NCI-H2196 (cell line): ENCODE results near the gene UFSP2.

ENCODE experiments used
- DNase-seq: peaks from one replicate; lab custom pipeline; 2025; ENCODE audit not compliant: unreplicated experiment; lab: John Stamatoyannopoulos, UW

UFSP2 gene

DNA sequence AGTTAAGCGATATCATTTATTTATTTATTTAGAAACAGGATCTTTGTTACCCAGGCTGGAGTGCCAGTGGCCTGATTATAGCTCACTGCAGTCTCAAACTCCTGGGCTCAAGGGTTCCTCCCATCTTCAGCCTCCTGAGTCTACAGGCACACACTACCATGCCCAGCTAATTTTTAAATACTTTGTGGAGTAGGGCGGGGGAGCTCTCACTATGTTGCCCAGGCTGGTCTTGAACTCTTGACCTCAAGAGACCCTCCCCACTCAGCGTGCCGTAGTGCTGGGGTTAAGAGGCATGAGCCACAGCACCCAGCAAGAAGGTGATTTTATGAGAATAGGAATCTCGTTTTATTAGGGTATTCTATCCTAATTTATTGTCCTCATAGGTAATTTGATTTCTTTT is 3.9 kb upstream of the UFSP2 start:
- no peak for DNase-seq

DNA sequence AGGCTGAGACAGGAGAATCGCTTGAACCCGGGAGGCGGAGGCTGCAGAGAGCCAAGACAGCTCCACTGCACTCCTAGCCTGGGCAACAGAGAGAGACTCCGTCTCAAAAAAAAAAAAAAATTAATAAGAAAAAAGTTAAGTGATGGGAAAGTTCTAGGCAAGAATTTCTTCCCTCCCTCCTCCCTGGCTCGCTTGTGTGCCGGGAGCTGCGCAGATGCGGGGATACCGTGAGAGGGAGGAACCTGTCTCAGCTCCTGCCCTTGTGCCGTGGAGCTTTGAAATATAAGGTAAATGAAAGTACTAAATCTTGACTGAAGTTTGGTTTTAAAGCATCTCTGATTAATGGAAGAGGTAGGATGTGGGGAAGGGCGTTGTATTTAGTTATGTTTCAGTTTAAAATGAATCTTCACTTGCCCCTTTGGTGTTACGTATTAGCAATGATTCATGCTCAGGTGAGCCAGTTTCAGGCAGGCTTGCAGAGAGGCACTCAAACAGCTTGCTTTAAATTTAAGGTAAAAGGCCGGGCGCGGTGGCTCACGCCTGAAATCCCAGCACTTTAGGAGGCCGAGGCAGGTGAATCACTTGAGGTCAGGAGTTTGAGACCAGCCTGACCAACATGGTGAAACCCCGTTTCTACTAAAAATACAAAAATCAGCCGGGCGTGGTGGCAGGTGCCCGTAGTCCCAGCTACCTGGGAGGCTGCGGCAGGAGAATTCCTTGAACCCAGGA is 1.4 kb upstream of the UFSP2 start:
- DNase-seq = no peak

GRCh38 chr4:185424905-185425646 is 688 bp downstream of the UFSP2 start:
- DNase-seq = no peak

DNA sequence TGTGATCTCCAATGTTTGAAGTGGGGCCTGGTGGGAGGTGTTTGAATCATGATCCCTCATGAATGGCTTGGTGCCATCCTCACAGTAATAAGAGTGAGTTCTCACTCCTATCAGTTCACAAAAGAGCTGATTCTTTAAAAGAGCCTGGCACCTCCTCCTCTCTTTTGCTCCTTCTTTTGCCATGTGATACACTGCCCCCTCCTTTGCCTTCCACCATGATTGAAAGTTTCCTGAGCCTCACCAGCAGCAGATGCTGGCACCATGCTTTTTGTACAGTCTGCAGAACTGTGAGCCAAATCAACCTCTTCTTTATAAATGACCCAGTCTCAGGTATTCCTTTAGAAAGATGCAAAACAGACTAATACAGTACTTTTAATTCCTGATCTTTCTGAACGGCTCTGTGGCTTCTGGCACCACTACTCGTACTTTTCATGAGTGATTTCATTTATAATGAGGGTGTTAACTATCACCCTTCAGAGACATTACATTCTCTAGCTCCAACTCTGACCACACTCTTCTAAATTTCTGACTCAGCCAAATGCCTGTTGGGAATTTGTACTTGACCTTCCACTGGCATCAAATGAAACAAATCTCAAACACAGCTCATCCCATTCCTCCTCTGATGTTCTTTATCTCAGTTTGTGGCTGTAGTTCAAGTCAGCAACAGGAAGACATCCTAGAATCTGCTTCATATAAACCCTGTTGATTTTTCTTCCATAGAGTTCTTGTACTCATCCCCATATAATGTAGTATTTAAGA is 4.2 kb downstream of the UFSP2 start:
- no peak for DNase-seq

- DNase-seq = no peak
Measured at GRCh38 chr4:185416955-185417354, 8.8 kb downstream of the UFSP2 start.

DNA sequence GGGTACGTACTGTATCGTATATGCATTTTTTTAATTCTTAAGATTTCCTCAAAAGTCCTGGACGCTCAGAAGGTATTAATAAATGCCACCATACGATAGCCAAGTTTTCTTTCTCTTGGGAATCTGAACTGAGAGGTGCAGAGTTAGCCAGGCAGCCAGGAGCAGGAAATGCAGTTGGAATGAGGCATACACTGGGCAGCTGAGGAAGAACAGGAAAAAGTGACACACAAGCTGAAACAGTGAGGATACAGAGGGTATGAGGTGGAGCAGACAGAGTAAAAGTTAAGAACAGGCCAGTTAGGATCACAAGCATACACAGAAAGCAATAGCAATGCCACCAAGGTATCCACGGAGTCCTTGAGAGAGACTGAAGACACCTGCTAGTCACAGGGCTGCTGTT is 13.4 kb downstream of the UFSP2 start:
- no peak for DNase-seq

- no peak for DNase-seq
Measured at GRCh38 chr4:185411849-185412248, 13.9 kb downstream of the UFSP2 start.

DNA sequence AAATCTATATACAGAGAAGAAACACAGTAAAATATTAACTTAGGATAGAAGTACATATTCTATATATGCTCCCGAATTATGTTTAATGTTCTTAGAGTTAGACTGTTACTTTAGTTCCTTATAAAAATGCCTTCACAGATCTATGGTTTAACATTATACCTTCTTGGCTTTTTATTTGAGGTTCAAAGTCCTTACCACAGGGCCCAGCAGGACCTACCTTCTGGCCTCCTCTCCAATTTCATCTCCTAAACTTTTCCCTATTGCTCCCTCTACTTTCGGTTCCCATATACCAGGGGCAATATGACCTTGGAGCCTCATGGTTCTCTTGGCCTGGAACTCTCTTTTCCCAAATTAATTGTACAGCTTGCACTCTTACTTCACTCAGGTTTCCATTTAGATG is 17.3 kb downstream of the UFSP2 start:
- no peak for DNase-seq

- no peak for DNase-seq
Measured at GRCh38 chr4:185405296-185405999, 20.3 kb downstream of the UFSP2 start.

- DNase-seq = no peak
Measured at GRCh38 chr4:185404031-185404430, 21.7 kb downstream of the UFSP2 start.

DNA sequence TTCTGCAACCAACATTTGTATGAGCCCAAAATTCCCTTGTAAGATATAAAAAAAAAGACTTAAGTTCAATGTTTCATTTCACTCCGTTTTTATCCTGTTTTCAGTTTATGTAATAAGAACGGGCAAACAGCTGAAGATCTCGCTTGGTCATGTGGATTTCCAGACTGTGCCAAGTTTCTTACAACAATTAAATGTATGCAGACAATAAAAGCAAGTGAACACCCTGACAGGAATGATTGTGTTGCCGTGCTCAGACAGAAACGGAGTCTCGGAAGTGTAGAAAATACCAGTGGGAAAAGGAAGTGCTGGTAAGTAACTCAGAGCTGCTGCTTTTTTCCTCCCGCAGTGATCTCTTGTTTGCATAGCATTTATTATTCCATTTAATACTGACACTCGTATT is 26.3 kb downstream of the UFSP2 start:
- no peak for DNase-seq

- DNase-seq = no peak
Measured at GRCh38 chr4:185398618-185399017, 27.1 kb downstream of the UFSP2 start.

GRCh38 chr4:185396724-185397385 is 28.9 kb downstream of the UFSP2 start, which contains the start of gene ANKRD37:
ANKRD37 (plus strand) TSS chr4:185396841; CDS start chr4:185396924, 83 bp downstream.
- peak; percentile 59 for DNase-seq

DNA sequence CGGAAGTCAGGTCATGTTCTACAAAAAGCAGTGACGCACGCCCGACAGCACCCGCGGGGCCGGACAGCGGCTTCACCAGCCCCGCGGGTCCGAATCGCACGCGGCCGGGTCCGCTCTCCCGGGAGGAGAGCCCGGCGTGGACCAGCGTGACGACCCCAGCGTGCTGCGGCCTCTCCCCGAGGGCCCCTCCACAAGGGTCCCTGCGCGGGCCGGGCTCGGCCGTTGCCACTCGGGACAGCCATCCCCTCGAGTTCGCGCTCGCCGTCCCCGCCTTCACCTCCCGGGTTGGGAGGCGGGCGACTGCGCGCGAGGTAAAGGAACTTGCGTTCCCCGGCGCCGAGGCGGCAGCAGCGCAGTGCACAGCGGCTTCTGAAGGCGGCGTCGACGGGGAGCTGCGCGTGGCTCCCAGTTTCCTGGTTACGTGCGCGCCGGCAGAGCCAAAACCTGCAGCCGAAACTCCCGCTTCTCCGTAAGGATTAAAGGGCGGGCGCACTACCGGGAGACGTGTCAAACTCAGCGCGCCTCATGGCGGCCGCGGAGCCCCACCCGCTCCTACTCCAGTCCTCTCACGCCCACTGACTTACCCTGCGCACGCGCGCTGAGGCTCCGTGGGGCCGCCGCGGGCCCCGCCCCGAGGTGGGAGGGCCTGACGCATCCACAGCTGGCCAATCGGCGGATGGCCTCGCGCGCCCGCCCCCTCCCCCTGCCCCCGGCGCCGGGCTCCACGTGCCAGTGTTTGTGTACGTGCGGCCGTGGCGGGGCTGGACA is 29.6 kb downstream of the UFSP2 start:
- peak; percentile 86 for DNase-seq

DNA sequence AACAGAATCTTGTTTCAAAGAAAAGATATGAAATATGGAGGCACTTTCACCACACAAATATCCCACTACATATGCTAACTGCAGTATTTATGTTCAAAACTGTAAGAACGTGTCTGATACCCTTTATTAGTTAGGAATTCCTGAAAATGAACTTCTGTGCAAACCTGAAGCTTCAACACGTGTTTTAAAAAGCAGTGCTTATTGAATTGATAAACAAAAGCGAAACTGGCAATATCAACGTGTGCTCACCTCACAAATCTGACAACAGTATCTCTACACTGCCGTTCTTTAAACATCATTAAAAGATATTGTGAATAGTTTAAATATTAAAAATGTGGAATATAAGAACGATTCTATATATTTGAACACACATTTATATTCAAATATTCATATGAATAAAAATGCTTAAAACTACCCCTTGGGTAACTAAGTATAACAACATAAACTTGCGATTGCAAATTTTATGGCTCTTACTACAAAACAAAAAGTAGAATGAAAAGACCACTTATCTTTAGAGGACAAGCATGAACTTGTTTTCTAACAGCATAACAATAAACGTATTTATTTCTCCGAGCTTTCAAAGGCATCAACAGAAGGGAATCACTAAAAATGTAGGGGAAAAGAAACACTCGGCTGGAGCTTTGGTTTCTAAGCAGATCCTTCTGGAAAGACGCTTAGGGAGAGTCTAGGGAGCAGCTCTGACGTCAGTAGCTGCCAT is 30.4 kb downstream of the UFSP2 start, which contains the start of gene LRP2BP:
Gene LRP2BP, minus strand, starts transcription at position 687 of the 718 bp plus-strand sequence. CDS start 17,738 bp downstream, outside the sequence.
- no peak for DNase-seq

DNA sequence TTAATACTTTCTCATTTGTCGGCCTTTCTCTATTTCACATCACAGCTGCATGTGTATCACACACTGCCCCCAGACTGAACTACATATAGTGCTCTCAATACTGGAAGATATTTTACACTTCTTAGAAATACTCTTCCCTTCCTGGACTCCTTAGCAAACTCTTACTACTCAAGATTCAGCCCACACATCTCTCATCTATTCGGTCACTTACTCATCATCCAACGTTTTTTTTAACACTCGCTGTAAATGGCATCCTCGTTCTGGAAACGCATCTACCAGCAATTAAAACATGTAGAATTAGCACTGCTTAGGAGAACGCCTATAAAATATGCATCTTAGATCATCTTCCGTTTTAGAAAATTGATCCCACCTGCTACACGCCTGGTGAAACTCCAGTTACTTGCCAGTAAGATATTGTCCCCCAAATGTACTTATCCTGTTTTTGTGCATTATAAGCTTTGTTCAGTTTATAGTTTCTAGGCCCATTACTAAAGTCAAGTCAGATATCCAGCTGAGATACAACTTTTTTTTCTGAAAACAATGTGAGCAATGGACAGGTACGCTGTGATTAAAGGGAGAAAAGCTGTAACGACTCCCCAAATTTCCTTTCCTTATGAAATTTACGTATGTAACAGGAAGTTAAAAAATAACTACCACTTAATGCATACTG is 31.1 kb downstream of the UFSP2 start:
- DNase-seq = no peak

DNA sequence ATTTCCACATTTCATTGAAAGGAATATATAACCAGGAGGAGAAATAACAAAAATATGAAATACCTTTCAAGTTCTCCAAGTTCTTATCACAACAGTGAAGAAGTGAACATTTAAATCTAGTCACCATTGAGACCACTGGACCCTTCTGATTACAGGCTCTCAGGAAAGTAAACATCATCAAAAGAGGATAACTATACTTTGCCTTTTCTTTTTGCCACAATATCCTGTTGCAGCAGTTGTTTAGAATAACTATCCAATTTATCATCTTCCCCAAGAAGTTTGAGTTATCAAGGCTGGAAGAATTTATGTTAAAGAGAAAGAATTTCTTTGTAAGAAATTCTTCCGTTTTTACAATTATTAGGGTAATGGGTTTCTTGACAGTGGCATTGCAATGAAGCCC is 33.6 kb downstream of the UFSP2 start:
- no peak for DNase-seq

DNA sequence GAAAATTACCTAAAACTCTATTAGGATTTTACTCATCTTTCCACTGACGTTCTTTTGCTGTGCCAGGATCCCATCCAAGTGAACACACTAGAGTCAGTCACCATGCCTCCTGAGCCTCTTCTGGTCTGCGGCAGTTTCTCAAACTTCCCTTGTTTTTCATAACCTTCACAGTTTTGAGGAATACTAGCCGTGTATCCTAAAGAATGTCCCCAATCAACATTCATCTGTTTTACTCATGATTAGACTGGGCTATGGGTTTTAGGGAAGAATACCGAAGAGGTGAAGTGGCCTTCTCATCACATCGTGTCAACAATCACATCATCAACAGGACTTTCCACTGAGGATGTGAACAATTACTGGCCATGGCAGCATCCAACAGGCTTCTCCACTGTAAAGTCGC is 34.8 kb downstream of the UFSP2 start:
- no peak for DNase-seq

DNA sequence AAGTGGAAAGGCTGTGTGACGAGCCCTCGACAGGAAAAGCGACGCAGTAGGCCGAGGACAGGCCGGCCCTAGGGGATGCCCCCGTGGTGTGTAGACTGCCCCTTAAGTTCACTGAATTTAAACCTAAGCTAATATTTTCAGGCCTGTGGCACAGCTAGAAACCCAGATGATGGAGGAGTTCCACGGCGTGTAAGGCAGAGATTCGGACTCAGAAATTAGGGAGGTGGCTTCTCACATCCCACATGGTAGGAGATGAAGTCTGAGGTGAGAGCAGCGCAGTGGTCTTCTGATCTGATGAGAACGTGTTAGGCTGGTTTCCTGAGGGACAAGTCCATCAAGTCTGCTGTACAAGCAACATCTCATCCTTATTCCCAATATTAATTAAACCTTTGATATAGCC is 37.8 kb downstream of the UFSP2 start:
- no peak for DNase-seq
